PC-9 (cell line): ENCODE measurements around the gene DBX2. TPM values are rescaled to one million over a fixed set of nuclear protein-coding genes. Genes with fewer than 3 reads are reported as not detected.
"Not testable (repeated sequence)": the region's sequence is repeated elsewhere in the genome, so short reads cannot be mapped to it uniquely, and the experiment has no call there.

ENCODE experiments used
- Bru-seq: library from RNA; stranded (reverse); fragments of 400-500 nt; gene quantifications from one replicate; lab custom pipeline; 2021; lab: Mats Ljungman, UMichigan
- BruChase-seq, 2 experiments: library from RNA; stranded (reverse); fragments of 400-500 nt; gene quantifications; one replicate each; lab custom pipeline; 2021; lab: Mats Ljungman, UMichigan
- BruUV-seq: library from RNA; stranded (reverse); fragments of 400-500 nt; replicated peaks from 2 replicates; lab custom pipeline; 2021; lab: Mats Ljungman, UMichigan
- CTCF ChIA-PET: fragments of 300-600 bp; sonication (Branson Sonifier 250); formaldehyde crosslinking; loops from one replicate; lab custom pipeline; 2022; ENCODE audit warnings: antibody characterized with exemption; lab: Charles Lee
- POLR2A ChIA-PET: fragments of 300-600 bp; sonication (Branson Sonifier 250); formaldehyde crosslinking; loops from one replicate; lab custom pipeline; 2022; ENCODE audit warnings: antibody characterized with exemption; ENCODE audit not compliant: unreplicated experiment; lab: Charles Lee
- DNase-seq, 2 experiments: peaks; one replicate each; pipeline versions ENCODE4 v3.0.0 to v3.0.0-alpha.2; 2015 to 2022; ENCODE audit warnings: mixed read lengths in 1 of 2
- H2AFZ ChIP-seq: fragments of 200-600 bp; sonication (generic); 2 replicates; pipeline ENCODE4 v1.8.1; 2017; ENCODE audit warnings: antibody characterized with exemption
- H3F3A ChIP-seq: fragments of 200-600 bp; sonication (generic); 2 replicates; pipeline ENCODE4 v1.8.1; 2017; ENCODE audit warnings: antibody characterized with exemption, mild to moderate bottlenecking, low read depth; ENCODE audit not compliant: insufficient read depth
- H3K27ac ChIP-seq: fragments of 200-600 bp; sonication (generic); 2 replicates; pipeline ENCODE4 v1.6.1; 2016; ENCODE audit warnings: mixed run types
- H3K27me3 ChIP-seq: fragments of 200-600 bp; sonication (generic); 2 replicates; pipeline ENCODE4 v1.6.1; 2016; ENCODE audit warnings: low read depth, mixed run types; ENCODE audit not compliant: insufficient read depth
- H3K36me3 ChIP-seq: fragments of 200-600 bp; sonication (generic); 2 replicates; pipeline ENCODE4 v1.6.1; 2016; ENCODE audit warnings: low read depth, mixed run types
- H3K4me1 ChIP-seq: fragments of 200-600 bp; sonication (generic); replicated peaks from 2 replicates; pipeline ENCODE4 v1.6.1; 2016; ENCODE audit warnings: mixed run types; ENCODE audit not compliant: insufficient read depth
- H3K4me2 ChIP-seq: fragments of 200-600 bp; sonication (generic); 2 replicates; pipeline ENCODE4 v1.6.1; 2017; ENCODE audit warnings: mixed run types
- H3K4me3 ChIP-seq: fragments of 200-600 bp; sonication (generic); 2 replicates; pipeline ENCODE4 v1.6.1; 2016; ENCODE audit warnings: mixed run types
- H3K79me2 ChIP-seq: fragments of 200-600 bp; sonication (generic); 2 replicates; pipeline ENCODE4 v1.6.1; 2017; ENCODE audit warnings: low read depth, mixed run types
- H3K9me2 ChIP-seq: fragments of 200-600 bp; sonication (generic); 2 replicates; pipeline ENCODE4 v1.8.1; 2017; ENCODE audit warnings: mild to moderate bottlenecking; ENCODE audit not compliant: insufficient read depth
- H3K9me3 ChIP-seq: fragments of 200-600 bp; sonication (generic); 2 replicates; pipeline ENCODE4 v1.8.1; 2016; ENCODE audit warnings: low read depth; ENCODE audit not compliant: insufficient read depth
- H4K20me1 ChIP-seq: fragments of 200-600 bp; sonication (generic); 2 replicates; pipeline ENCODE4 v1.8.1; 2017; ENCODE audit not compliant: insufficient read depth
- EZH2 ChIP-seq: fragments of 200-600 bp; sonication (generic); IDR thresholded peaks from 2 replicates; pipeline ENCODE4 v1.8.0; 2017; ENCODE audit warnings: antibody characterized with exemption, low read depth
- intact Hi-C: fragments of 100-400 bp; cut with micrococcal nuclease; formaldehyde crosslinking; loops from one replicate; pipeline ENCODE4 v1.10.0; 2022; ENCODE audit not compliant: unreplicated experiment
- long read RNA-seq: library from polyadenylated mRNA; stranded (forward); transcript quantifications from one replicate; pipeline ENCODE4 v2.0.0, GENCODE V29; 2022
- total RNA-seq: library from RNA; stranded (reverse); gene quantifications from 2 replicates; pipeline ENCODE4 v1.2.3, GENCODE V29; 2021
- TF ChIP-seq, protein P1 (sequence below): fragments of 200-600 bp; sonication (generic); conservative IDR thresholded peaks from 2 replicates; pipeline ENCODE4 v1.6.1; 2017; ENCODE audit warnings: mixed run types, antibody characterized with exemption, mild to moderate bottlenecking, moderate library complexity

Gene DBX2
- total RNA-seq (not detected in 2 replicates), Bru-seq, nascent RNA (percentile 3 among the genes with signal in this experiment), BruChase-seq, experiment 1, labeled RNA remaining after a 2-hour chase (percentile 4 among the genes with signal in this experiment), BruChase-seq, experiment 2, labeled RNA remaining after a 6-hour chase (not detected)
- long read RNA-seq, result 0 reads

DNA sequence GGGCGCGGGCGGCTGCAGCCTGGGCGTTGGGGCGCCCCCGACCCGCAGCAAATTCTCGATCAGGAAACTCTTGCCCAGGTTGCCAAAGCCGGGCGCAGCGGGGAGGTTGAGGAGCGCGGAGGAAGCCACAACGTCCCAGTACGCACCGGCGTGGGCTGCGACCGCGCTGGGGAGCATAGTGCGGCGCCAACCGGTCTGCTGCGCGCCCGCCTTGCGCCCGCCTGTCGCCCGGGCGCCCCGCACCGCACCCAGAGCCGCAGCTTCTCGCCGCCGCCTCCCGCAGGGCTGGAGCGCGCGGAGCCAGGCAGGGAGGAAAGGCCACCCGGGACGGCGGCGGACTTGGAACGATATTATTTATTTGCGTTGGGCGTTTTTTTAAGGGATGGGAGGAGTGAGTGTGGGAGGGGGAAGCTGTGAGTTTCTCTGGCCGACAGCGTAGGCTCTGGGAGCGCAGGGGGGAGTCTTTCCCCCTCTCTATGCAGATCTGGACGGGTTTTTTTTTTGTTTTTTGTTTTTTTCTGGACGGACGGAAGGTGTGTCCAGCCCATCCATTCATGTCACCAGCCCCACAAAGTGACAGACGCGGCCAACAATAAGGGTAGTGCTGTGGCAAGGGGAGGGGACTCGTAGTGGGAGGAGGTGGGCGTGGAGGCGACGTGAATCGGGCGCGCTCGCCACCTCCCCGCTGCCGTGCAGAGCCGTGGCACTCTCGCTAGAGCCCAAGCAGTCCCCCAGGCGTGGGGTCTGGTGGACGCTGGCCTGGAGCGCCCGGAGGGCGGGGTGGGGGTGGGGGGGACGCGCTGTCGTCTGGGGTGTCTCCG lies at the start of gene DBX2:
TSS of gene DBX2 (minus strand) at position 349 of the 821 bp plus-strand sequence. CDS start at position 177, 172 bp downstream.
- no TSS peak for BruUV-seq
- CTCF ChIA-PET, result no interaction called here
- H3K4me2 ChIP-seq, result peak within 1 kb of the TSS; percentile 61
- TF ChIP-seq, protein P1, sequence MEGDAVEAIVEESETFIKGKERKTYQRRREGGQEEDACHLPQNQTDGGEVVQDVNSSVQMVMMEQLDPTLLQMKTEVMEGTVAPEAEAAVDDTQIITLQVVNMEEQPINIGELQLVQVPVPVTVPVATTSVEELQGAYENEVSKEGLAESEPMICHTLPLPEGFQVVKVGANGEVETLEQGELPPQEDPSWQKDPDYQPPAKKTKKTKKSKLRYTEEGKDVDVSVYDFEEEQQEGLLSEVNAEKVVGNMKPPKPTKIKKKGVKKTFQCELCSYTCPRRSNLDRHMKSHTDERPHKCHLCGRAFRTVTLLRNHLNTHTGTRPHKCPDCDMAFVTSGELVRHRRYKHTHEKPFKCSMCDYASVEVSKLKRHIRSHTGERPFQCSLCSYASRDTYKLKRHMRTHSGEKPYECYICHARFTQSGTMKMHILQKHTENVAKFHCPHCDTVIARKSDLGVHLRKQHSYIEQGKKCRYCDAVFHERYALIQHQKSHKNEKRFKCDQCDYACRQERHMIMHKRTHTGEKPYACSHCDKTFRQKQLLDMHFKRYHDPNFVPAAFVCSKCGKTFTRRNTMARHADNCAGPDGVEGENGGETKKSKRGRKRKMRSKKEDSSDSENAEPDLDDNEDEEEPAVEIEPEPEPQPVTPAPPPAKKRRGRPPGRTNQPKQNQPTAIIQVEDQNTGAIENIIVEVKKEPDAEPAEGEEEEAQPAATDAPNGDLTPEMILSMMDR, result no peak
- TF ChIP-seq EZH2, result no peak
- H3K4me3 ChIP-seq, result peak within 1 kb of the TSS; percentile 41; the same call in 1 of the 2 replicates
- H3K9me2 ChIP-seq, result no peaks in the 10 kb centered on the region; the same call in none of the 2 replicates
- no peaks in the 10 kb centered on the region for H3K27me3 ChIP-seq
- peak in 1 of 2 experiments; percentile 3 for DNase-seq
- H3K27ac ChIP-seq, result no peak within 1 kb of the TSS
- POLR2A ChIA-PET, result no interaction called here
- H4K20me1 ChIP-seq, result no peaks in the 10 kb centered on the region
- no peaks in the 10 kb centered on the region for H3F3A ChIP-seq
- H3K4me1 ChIP-seq, result no peaks in the 10 kb centered on the region
- no peaks in the 10 kb centered on the region for H3K79me2 ChIP-seq
- intact Hi-C loops, result no loop called here
- no peaks in the 10 kb centered on the region for H3K36me3 ChIP-seq
- H3K9me3 ChIP-seq, result no peaks in the 10 kb centered on the region
- peak within 1 kb of the TSS; percentile 62 for H2AFZ ChIP-seq

DNA sequence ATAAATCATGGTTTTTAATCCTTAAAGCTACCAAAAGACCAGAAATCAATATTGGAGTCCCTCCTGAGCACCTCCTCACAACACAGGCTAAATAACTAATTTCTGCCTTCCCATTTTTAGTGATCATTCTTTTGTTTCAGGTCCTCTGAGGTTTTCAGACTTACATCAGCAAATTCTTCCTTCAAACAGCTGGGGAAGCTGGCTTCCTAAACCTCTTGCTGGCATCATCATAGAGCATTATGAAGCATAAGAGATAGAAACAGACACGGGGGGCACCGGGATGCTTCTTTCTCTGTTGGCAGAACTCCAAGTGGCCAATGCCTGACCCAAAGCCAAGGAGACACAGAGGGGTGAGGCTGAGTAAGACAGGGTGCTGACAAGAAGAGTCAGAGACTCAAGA lies 47.9 kb upstream of the DBX2 start:
- Histone ChIP-seq H3K79me2 (no peaks in the 10 kb centered on the region), H3K9me3 (no peaks in the 10 kb centered on the region; the same call in 1 of the 2 replicates), H4K20me1 (no peaks in the 10 kb centered on the region), H3K27ac (no peak overlapping the region), H3K9me2 (no peaks in the 10 kb centered on the region), H3K27me3 (no peaks in the 10 kb centered on the region), H3K4me3 (no peak overlapping the region), H3F3A (no peaks in the 10 kb centered on the region), H2AFZ (no peak overlapping the region), H3K4me2 (no peak overlapping the region), H3K4me1 (no peaks in the 10 kb centered on the region), H3K36me3 (no peaks in the 10 kb centered on the region)
- TF ChIP-seq, protein P1, result no peak
- TF ChIP-seq EZH2, result no peak
- ChIA-PET CTCF (no interaction called here), POLR2A (no interaction called here)
- no TSS peak for BruUV-seq
- DNase-seq, result no peak
- intact Hi-C loops, result no loop called here

DNA sequence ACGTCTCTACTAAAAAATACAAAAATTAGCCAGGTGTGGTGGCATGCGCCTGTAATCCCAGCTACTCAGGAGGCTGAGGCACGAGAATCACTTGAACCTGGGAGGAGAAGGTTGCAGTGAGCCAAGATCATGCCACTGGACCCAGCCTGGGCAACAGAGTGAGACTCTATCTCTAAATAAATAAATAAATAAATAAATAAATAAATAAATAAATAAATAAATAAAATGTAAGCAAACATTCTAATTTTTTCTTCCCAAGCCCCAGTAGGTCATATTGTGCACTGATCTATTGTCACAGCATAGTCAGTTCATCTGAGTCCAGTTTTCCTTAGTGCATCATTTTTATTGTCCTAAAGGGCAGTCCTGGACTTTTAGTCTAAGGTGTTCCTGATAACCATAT lies 44.5 kb upstream of the DBX2 start:
- H3K27me3 ChIP-seq, H3K79me2 ChIP-seq, H3K9me3 ChIP-seq, BruUV-seq, H2AFZ ChIP-seq, H3F3A ChIP-seq, H3K4me3 ChIP-seq, intact Hi-C loops, H3K4me2 ChIP-seq, H4K20me1 ChIP-seq, H3K4me1 ChIP-seq, DNase-seq, CTCF ChIA-PET, H3K36me3 ChIP-seq, H3K9me2 ChIP-seq, H3K27ac ChIP-seq: not testable (repeated sequence)
- POLR2A ChIA-PET, result interaction anchor here (0.6 kb wide), 1 partner anchor 55 kb away, joined by 10 read pairs; no protein-coding TSS in a partner anchor
